Subcutaneous abdominal adipose tissue (tissue), 5 donors: ENCODE results near the gene HMX3.
"Not testable (repeated sequence)": the region's sequence is repeated elsewhere in the genome, so short reads cannot be mapped to it uniquely, and the experiment has no call there.

ENCODE experiments used
- H3K27ac ChIP-seq: one replicate; pipeline ENCODE4 v1.7.0; 2013; ENCODE audit warnings: low read depth, mild to moderate bottlenecking, inconsistent platforms, low read length, moderate library complexity
- H3K27me3 ChIP-seq, 5 donors: one replicate each; pipeline ENCODE4 v1.7.0; 2013; ENCODE audit warnings: low read length in 5 of 5, inconsistent platforms in 1 of 5; ENCODE audit not compliant: control insufficient read depth in 5 of 5, insufficient read depth in 4 of 5
- H3K36me3 ChIP-seq, 5 donors: one replicate each; pipeline ENCODE4 v1.7.0; 2013; ENCODE audit warnings: low read length in 5 of 5; ENCODE audit not compliant: control insufficient read depth in 5 of 5, insufficient read depth in 5 of 5
- H3K4me1 ChIP-seq, 5 donors: one replicate each; pipeline ENCODE4 v1.7.0; 2013; ENCODE audit warnings: low read length in 5 of 5, mild to moderate bottlenecking in 3 of 5, moderate library complexity in 1 of 5; ENCODE audit not compliant: control insufficient read depth in 5 of 5, insufficient read depth in 5 of 5
- H3K4me3 ChIP-seq, 5 donors: one replicate each; pipeline ENCODE4 v1.7.0; 2013; ENCODE audit warnings: low read length in 5 of 5, low read depth in 1 of 5
- H3K9ac ChIP-seq, 5 donors: one replicate each; pipeline ENCODE4 v1.7.0; 2013; ENCODE audit warnings: low read length in 5 of 5, mild to moderate bottlenecking in 4 of 5, moderate library complexity in 3 of 5
- H3K9me3 ChIP-seq, 5 donors: one replicate each; pipeline ENCODE4 v1.7.0; 2013; ENCODE audit warnings: low read length in 5 of 5; ENCODE audit not compliant: control insufficient read depth in 5 of 5
- donor health status: healthy.
- donor health status: healthy.
- donor health status: healthy.
- donor health status: healthy.
- donor health status: healthy.

HMX3 gene

GRCh38 chr10:123170961-123171360, 35.2 kb downstream of the HMX3 start:
- Histone ChIP-seq H3K9ac (no peak overlapping the region), H3K9me3 (no peaks in the 10 kb centered on the region), H3K27me3 (no peaks in the 10 kb centered on the region), H3K4me3 (no peak overlapping the region), H3K27ac (no peak overlapping the region), H3K4me1 (no peaks in the 10 kb centered on the region), H3K36me3 (peaks cover 17 to 33% (median 20%) of the 10 kb centered on the region in 5 donors)

- H3K4me3 ChIP-seq, H3K9ac ChIP-seq, H3K27ac ChIP-seq, H3K27me3 ChIP-seq, H3K4me1 ChIP-seq, H3K9me3 ChIP-seq: not testable (repeated sequence)
- peaks cover 13 to 31% (median 18%) of the 10 kb centered on the region in 5 donors for H3K36me3 ChIP-seq
These were observed 35.8 kb downstream of the HMX3 start for GRCh38 chr10:123171616-123172015.

- Histone ChIP-seq H3K4me1 (no peaks in the 10 kb centered on the region), H3K36me3 (peaks cover 0 to 12% (median 10%) of the 10 kb centered on the region in 5 donors), H3K9me3 (no peaks in the 10 kb centered on the region), H3K9ac (no peak overlapping the region), H3K27ac (no peak overlapping the region), H3K27me3 (no peaks in the 10 kb centered on the region), H3K4me3 (no peak overlapping the region)
These were observed 39.9 kb downstream of the HMX3 start for GRCh38 chr10:123175389-123176387.

- H3K27me3 ChIP-seq, H3K27ac ChIP-seq, H3K9me3 ChIP-seq, H3K4me3 ChIP-seq, H3K9ac ChIP-seq, H3K4me1 ChIP-seq: not testable (repeated sequence)
- peaks cover 0 to 11% (median 8%) of the 10 kb centered on the region in 5 donors for H3K36me3 ChIP-seq
These were observed 42.6 kb downstream of the HMX3 start for GRCh38 chr10:123178390-123178789.

GRCh38 chr10:123180101-123181090, 44.6 kb downstream of the HMX3 start:
- H3K9me3 ChIP-seq: peaks cover 2 to 14% (median 7%) of the 10 kb centered on the region in 5 donors
- H3K4me3 ChIP-seq: no peak overlapping the region
- H3K27ac ChIP-seq: no peak overlapping the region
- H3K9ac ChIP-seq: no peak overlapping the region
- H3K36me3 ChIP-seq: peaks cover 0 to 11% (median 8%) of the 10 kb centered on the region in 5 donors
- H3K4me1 ChIP-seq: no peaks in the 10 kb centered on the region
- no peaks in the 10 kb centered on the region for H3K27me3 ChIP-seq

GRCh38 chr10:123183724-123184123, 48.0 kb downstream of the HMX3 start:
- H3K27ac ChIP-seq: no peak overlapping the region
- H3K4me3 ChIP-seq: no peak overlapping the region
- H3K4me1 ChIP-seq: no peaks in the 10 kb centered on the region
- peaks cover 0 to 9% (median 5%) of the 10 kb centered on the region in 5 donors for H3K36me3 ChIP-seq
- H3K27me3 ChIP-seq: no peaks in the 10 kb centered on the region
- H3K9me3 ChIP-seq: peaks cover 2 to 14% (median 7%) of the 10 kb centered on the region in 5 donors
- H3K9ac ChIP-seq: no peak overlapping the region

- Histone ChIP-seq H3K27ac (no peak overlapping the region), H3K9ac (no peak overlapping the region)
These were observed 52.0 kb downstream of the HMX3 start for GRCh38 chr10:123187781-123188180.

More at GRCh38 chr10:123187781-123188180, 52.0 kb downstream of the HMX3 start:
- Histone ChIP-seq H3K36me3 (peaks cover 0 to 21% (median 10%) of the 10 kb centered on the region in 5 donors), H3K4me3 (no peak overlapping the region), H3K4me1 (no peaks in the 10 kb centered on the region), H3K27me3 (no peaks in the 10 kb centered on the region), H3K9me3 (peaks cover 2 to 14% (median 7%) of the 10 kb centered on the region in 5 donors)
